Activated naive CD8-positive, alpha-beta T cell treated with anti-CD3 and anti-CD28 coated beads, Interleukin-2, amount 50 U/mL, for 16 hours (primary cell): ENCODE results near the gene NCKAP5.

ENCODE experiments used
- DNase-seq: peaks from one replicate; pipeline ENCODE4 v3.0.0-alpha.2; 2020; ENCODE audit warnings: low read depth, low spot score

The NCKAP5 gene

GRCh38 chr2:132636346-132636745 is 931.9 kb downstream of the NCKAP5 start:
- DNase-seq, result no peak

- DNase-seq, result no peak
These were observed 934.6 kb downstream of the NCKAP5 start for GRCh38 chr2:132633635-132634034.

- no peak for DNase-seq
These were observed 936.1 kb downstream of the NCKAP5 start for GRCh38 chr2:132632000-132632649.

GRCh38 chr2:132627536-132627935 is 940.7 kb downstream of the NCKAP5 start:
- DNase-seq, result no peak

- no peak for DNase-seq
These were observed 945.0 kb downstream of the NCKAP5 start for GRCh38 chr2:132623096-132623839.
